Uterus (tissue), 2 donors: ENCODE measurements around the gene LMBRD2.

ENCODE experiments used
- CTCF ChIP-seq, 4 experiments: fragments of 200-600 bp in 2 of 4; fragments of 450-650 bp in 2 of 4; sonication (generic) in 2 of 4; IDR thresholded peaks; one replicate each; pipeline ENCODE4 v1.5.1; 2016 to 2019; ENCODE audit warnings: antibody characterized with exemption in 4 of 4, mild to moderate bottlenecking in 2 of 4, moderate library complexity in 1 of 4
- POLR2A ChIP-seq, 2 donors: fragments of 450-650 bp; IDR thresholded peaks; one replicate each; pipeline ENCODE4 v1.6.1; 2016; ENCODE audit warnings: antibody characterized with exemption in 2 of 2, mild to moderate bottlenecking in 1 of 2, moderate library complexity in 1 of 2

- TF ChIP-seq CTCF (IDR thresholded peaks at IDR 0.05) (no peak), POLR2A (IDR thresholded peaks at IDR 0.05) (no peak)
Observed at GRCh38 chr5:36136581-36136980, 15.1 kb downstream of the LMBRD2 start.
